Transverse colon (tissue), 4 donors: ENCODE measurements around the gene KCNV2. TPM values are rescaled to one million over a fixed set of nuclear protein-coding genes. Genes with fewer than 3 reads are reported as not detected.

Experiments used
- DNase-seq: peaks from one replicate; pipeline ENCODE4 v3.0.0-alpha.2; 2019
- H3K27ac ChIP-seq, 4 donors: fragments of 200-600 bp; sonication (generic); 2 replicates each; pipeline ENCODE4 v1.5.1; 2016 to 2018; ENCODE audit warnings: inconsistent platforms in 4 of 4
- H3K27me3 ChIP-seq: fragments of 200-600 bp; sonication (generic); 2 replicates; pipeline ENCODE4 v1.5.1; 2017; ENCODE audit warnings: inconsistent platforms
- H3K36me3 ChIP-seq, 4 donors: fragments of 200-600 bp; sonication (generic); 2 replicates each; pipeline ENCODE4 v1.5.1; 2017 to 2019; ENCODE audit warnings: inconsistent platforms in 4 of 4
- H3K4me1 ChIP-seq, 4 donors: fragments of 200-600 bp; sonication (generic); 2 replicates each; pipeline ENCODE4 v1.5.1; 2017 to 2020; ENCODE audit warnings: inconsistent platforms in 4 of 4
- H3K4me3 ChIP-seq, 4 donors: fragments of 200-600 bp; sonication (generic); 1 replicate in 1 of 4; 2 replicates in 3 of 4; pipeline versions ENCODE4 v1.5.1 to v1.6.1; 2017 to 2019; ENCODE audit warnings: inconsistent platforms in 4 of 4
- H3K9me3 ChIP-seq, 2 donors: fragments of 200-600 bp; sonication (generic); 2 replicates each; pipeline ENCODE4 v1.5.1; 2017 to 2019; ENCODE audit warnings: inconsistent platforms in 2 of 2
- CTCF ChIP-seq, 5 experiments: fragments of 200-600 bp in 3 of 5; fragments of 450-650 bp in 2 of 5; sonication (generic) in 3 of 5; IDR thresholded peaks; 1 replicate in 2 of 5; 2 replicates in 3 of 5; pipeline ENCODE4 v1.5.1; 2016 to 2017; ENCODE audit warnings: antibody characterized with exemption in 5 of 5, inconsistent platforms in 3 of 5, mild to moderate bottlenecking in 2 of 5, moderate library complexity in 1 of 5
- POLR2A ChIP-seq: fragments of 450-650 bp; IDR thresholded peaks from one replicate; pipeline ENCODE4 v1.6.1; 2016; ENCODE audit warnings: antibody characterized with exemption, mild to moderate bottlenecking, moderate library complexity
- WGBS, 2 donors: methylation state at CpG; one replicate each; pipeline ENCODE4 v1.1.5; 2018; ENCODE audit warnings: low coverage in 1 of 2; 5-methylcytosine and 5-hydroxymethylcytosine counted together
- in situ Hi-C, 4 donors: fragments of 200-750 bp; cut with MboI; loops; one replicate each; pipeline versions ENCODE4 v1.15.0 to v1.15.1; 2017; ENCODE audit warnings: low sequenced_read_pairs in 3 of 4, low pct_ligation_motif_present in 1 of 4, low pct_unique_long_range_greater_than_20kb in 1 of 4
- intact Hi-C: fragments of 100-400 bp; cut with DNase I; formaldehyde crosslinking; loops from one replicate; pipeline ENCODE4 v1.15.1; 2023; ENCODE audit warnings: low total_unique reads
- total RNA-seq, 4 donors: library from RNA; depleted of rRNA; stranded (reverse); fragments of >200 nt; gene quantifications; one replicate each; pipeline ENCODE4 v1.1.0, GENCODE V29; 2016

Gene KCNV2
- total RNA-seq, 4 donors from 2014 or later, result not detected

- Histone ChIP-seq H3K27ac (no peak overlapping the region), H3K4me3 (no peak overlapping the region), H3K36me3 (peaks cover 0 to 53% (median 18%) of the 10 kb centered on the region in 4 donors), H3K9me3 (peaks cover 12 to 24% of the 10 kb centered on the region in 2 donors), H3K27me3 (no peaks in the 10 kb centered on the region), H3K4me1 (no peaks in the 10 kb centered on the region)
- 94 to 95% methylated on average over 2 of the region's 2 CpGs for WGBS, 2 donors
- intact Hi-C loops (no loop called here), in situ Hi-C loops (no loop called here)
- DNase-seq, result no peak
- no peak for TF ChIP-seq POLR2A
- no peak for TF ChIP-seq CTCF (IDR thresholded peaks at IDR 0.05)
Observed at GRCh38 chr9:2778816-2779215, 61.5 kb downstream of the KCNV2 start.

Other genes with a start within 250 kb of the KCNV2 start
- gene VLDLR, start 95.7 kb upstream of the KCNV2 start, total RNA-seq, result 10 to 100 TPM in 2 of 4 donors, 1 to 10 TPM in 1, under 1 TPM in 1; 0.80 to 14.0 (median 9.6) TPM
- gene PUM3, start 126.6 kb downstream of the KCNV2 start, total RNA-seq, result 10 to 100 TPM in 3 of 4 donors, 1 to 10 TPM in 1; 8.6 to 35.6 (median 13.9) TPM